A673 (cell line): ENCODE measurements around the gene BATF.

ENCODE experiments used
- EZH2 ChIP-seq: fragments of 200-600 bp; sonication (generic); IDR thresholded peaks from 2 replicates; pipeline ENCODE4 v1.6.1; 2017; ENCODE audit warnings: borderline replicate concordance, low read depth, mild to moderate bottlenecking, mixed read lengths, antibody characterized with exemption, low read length; ENCODE audit not compliant: poor library complexity, severe bottlenecking
- TF ChIP-seq, protein P1 (sequence below): fragments of 300-800, 200-600 bp; sonication (generic); conservative IDR thresholded peaks from 2 replicates; pipeline ENCODE4 v1.5.1; 2017; ENCODE audit warnings: low read depth, mild to moderate bottlenecking, antibody characterized with exemption, low read length, moderate library complexity, mixed read lengths

DNA sequence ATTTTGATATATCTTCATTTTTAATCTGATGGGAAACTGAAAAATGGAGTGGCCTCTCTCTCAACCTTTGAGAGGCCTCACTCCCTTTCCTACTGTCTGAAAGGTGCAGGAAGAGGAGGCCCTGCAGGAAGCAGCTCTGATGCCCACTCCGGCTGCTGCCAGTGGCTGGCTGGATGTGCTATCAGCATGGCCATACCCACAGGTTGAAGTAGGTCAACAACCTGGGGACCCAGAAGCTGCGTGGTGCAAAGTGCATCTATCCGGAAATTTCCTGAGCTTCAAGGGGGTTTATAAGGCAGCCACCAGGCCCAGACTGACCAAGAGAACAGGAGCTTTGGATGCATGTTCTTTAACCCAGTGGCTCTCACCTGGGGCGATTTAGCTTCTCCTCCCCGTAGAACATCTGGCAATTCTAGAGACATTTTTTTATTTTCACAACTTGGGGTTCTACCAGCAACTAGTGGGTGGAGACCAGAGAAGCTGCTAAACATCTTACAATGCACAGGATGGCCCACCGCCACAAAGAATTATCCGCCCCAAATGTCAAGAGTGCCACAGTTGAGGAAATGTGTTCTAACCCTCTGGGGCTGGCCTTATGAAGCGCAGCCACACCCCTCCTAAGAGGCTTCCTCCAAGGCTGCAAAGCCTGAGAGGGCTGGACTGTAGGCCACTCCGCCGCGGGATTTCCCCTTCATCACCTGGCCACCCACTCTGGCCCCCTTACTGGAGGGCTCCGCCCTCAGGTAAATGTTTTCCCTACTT is 8.2 kb upstream of the BATF start:
- no peak for TF ChIP-seq EZH2
- TF ChIP-seq, protein P1, sequence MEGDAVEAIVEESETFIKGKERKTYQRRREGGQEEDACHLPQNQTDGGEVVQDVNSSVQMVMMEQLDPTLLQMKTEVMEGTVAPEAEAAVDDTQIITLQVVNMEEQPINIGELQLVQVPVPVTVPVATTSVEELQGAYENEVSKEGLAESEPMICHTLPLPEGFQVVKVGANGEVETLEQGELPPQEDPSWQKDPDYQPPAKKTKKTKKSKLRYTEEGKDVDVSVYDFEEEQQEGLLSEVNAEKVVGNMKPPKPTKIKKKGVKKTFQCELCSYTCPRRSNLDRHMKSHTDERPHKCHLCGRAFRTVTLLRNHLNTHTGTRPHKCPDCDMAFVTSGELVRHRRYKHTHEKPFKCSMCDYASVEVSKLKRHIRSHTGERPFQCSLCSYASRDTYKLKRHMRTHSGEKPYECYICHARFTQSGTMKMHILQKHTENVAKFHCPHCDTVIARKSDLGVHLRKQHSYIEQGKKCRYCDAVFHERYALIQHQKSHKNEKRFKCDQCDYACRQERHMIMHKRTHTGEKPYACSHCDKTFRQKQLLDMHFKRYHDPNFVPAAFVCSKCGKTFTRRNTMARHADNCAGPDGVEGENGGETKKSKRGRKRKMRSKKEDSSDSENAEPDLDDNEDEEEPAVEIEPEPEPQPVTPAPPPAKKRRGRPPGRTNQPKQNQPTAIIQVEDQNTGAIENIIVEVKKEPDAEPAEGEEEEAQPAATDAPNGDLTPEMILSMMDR: no peak
